Upper lobe of left lung (tissue), 6 donors: ENCODE results near the gene SEMA6A. TPM values are rescaled to one million over a fixed set of nuclear protein-coding genes. Genes with fewer than 3 reads are reported as not detected.

ENCODE experiments used
- ATAC-seq, 2 donors: fragments of 200-7000 bp; cut with Tn5 transposase; one replicate each; pipeline ENCODE4 v1.9.1; 2022; ENCODE audit warnings: mild to moderate bottlenecking in 2 of 2, moderate library complexity in 2 of 2; ENCODE audit not compliant: low FRiP score in 2 of 2
- DNase-seq, 2 donors: peaks; one replicate each; pipeline ENCODE4 v3.0.0-alpha.2; 2019 to 2020
- H3K27ac ChIP-seq, 4 donors: fragments of 200-600 bp; sonication (generic); one replicate each; pipeline ENCODE4 v1.5.1; 2016 to 2019
- H3K27me3 ChIP-seq, 4 donors: fragments of 200-600 bp; sonication (generic); one replicate each; pipeline ENCODE4 v1.5.1; 2017 to 2019
- H3K36me3 ChIP-seq, 4 donors: fragments of 200-600 bp; sonication (generic); one replicate each; pipeline ENCODE4 v1.5.1; 2016 to 2019
- H3K4me1 ChIP-seq, 4 donors: fragments of 200-600 bp; sonication (generic); one replicate each; pipeline ENCODE4 v1.5.1; 2018 to 2019
- H3K4me3 ChIP-seq, 4 donors: fragments of 200-600 bp; sonication (generic); one replicate each; pipeline ENCODE4 v1.5.1; 2017 to 2019; ENCODE audit warnings: mild to moderate bottlenecking in 2 of 4, moderate library complexity in 1 of 4
- H3K9me3 ChIP-seq, 4 donors: fragments of 200-600 bp; sonication (generic); one replicate each; pipeline ENCODE4 v1.5.1; 2018 to 2019
- EP300 ChIP-seq, 4 donors: sonication (generic); formaldehyde crosslinking; IDR thresholded peaks; one replicate each; pipeline ENCODE4 v1.5.1; 2017; ENCODE audit warnings: antibody characterized with exemption in 4 of 4, control low read depth in 2 of 4
- POLR2A ChIP-seq, 4 donors: fragments of 450-650 bp; IDR thresholded peaks; one replicate each; pipeline ENCODE4 v1.5.1; 2016 to 2017; ENCODE audit warnings: antibody characterized with exemption in 4 of 4, mild to moderate bottlenecking in 2 of 4
- POLR2AphosphoS5 ChIP-seq, 2 donors: sonication (generic); formaldehyde crosslinking; IDR thresholded peaks; one replicate each; pipeline ENCODE4 v1.5.1; 2017; ENCODE audit warnings: antibody characterized with exemption in 2 of 2
- WGBS, 2 donors: methylation state at CpG; one replicate each; pipeline ENCODE4 v1.1.5; 2017 to 2018; 5-methylcytosine and 5-hydroxymethylcytosine counted together
- total RNA-seq, 6 donors: library from RNA; depleted of rRNA in 4 of 6; stranded (reverse); fragments of >200 nt in 4 of 6; gene quantifications; one replicate each; pipeline versions ENCODE4 v1.1.0 to v1.2.1, GENCODE V29; 2016 to 2021
- TF ChIP-seq, protein P1 (sequence below), 6 experiments: fragments of 450-650 bp in 4 of 6; fragments of 200-600 bp in 2 of 6; sonication (generic) in 2 of 6; IDR thresholded peaks; one replicate each; pipeline ENCODE4 v1.5.1; 2016 to 2019; ENCODE audit warnings: antibody characterized with exemption in 6 of 6
- donor health status: DM: no; HTN: no; CAD: no; lungs with moderate emphysema.
- donor health status: DM: no; HTN: yes; CAD: no; lungs with severe emphysema.

The SEMA6A gene
- total RNA-seq, 6 donors from 2014 or later: 17.1 to 66.5 (median 26.9) TPM

DNA sequence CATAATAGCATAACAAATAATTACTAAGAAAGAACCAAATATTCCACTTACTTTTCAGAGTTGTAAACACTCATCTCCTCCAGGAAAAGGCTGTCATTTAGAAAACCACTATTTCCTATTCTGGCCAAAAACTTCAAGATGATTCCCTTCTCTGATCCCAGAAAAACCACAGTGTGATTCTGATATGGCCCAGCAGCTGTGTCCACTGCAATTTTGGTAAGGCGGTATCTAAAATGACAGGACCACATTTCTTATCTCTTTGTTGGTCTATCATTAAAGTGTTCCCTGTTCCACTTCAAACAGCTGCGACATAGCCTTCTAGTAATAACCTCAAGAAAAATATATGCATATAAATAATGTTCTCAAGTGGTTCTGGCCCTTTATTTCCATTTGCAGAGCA is 96.1 kb downstream of the SEMA6A start:
- H3K36me3 ChIP-seq: peaks cover 0 to 44% (median 10%) of the 10 kb centered on the region in 4 donors
- H3K27ac ChIP-seq: peak overlapping the region in 1 of 4 donors; percentile 8
- no peak for DNase-seq

GRCh38 chr5:116476897-116477537 is 97.6 kb downstream of the SEMA6A start:
- ATAC-seq: no peak
- no peak for TF ChIP-seq POLR2AphosphoS5 (IDR thresholded peaks at IDR 0.05)
- WGBS, 2 donors: 86 to 87% methylated on average over 4 of the region's 4 CpGs

More for the DNA sequence above, 96.1 kb downstream of the SEMA6A start:
- WGBS, 2 donors: 41 to 52% methylated on average over 2 of the region's 2 CpGs
- Histone ChIP-seq H3K9me3 (peaks cover 0 to 13% (median 9%) of the 10 kb centered on the region in 4 donors), H3K4me1 (peaks cover 0 to 11% (median 0%) of the 10 kb centered on the region in 4 donors), H3K4me3 (no peak overlapping the region), H3K27me3 (no peaks in the 10 kb centered on the region)
- TF ChIP-seq POLR2A (IDR thresholded peaks at IDR 0.05): no peak
- no peak for TF ChIP-seq EP300 (IDR thresholded peaks at IDR 0.05)
- TF ChIP-seq, protein P1, sequence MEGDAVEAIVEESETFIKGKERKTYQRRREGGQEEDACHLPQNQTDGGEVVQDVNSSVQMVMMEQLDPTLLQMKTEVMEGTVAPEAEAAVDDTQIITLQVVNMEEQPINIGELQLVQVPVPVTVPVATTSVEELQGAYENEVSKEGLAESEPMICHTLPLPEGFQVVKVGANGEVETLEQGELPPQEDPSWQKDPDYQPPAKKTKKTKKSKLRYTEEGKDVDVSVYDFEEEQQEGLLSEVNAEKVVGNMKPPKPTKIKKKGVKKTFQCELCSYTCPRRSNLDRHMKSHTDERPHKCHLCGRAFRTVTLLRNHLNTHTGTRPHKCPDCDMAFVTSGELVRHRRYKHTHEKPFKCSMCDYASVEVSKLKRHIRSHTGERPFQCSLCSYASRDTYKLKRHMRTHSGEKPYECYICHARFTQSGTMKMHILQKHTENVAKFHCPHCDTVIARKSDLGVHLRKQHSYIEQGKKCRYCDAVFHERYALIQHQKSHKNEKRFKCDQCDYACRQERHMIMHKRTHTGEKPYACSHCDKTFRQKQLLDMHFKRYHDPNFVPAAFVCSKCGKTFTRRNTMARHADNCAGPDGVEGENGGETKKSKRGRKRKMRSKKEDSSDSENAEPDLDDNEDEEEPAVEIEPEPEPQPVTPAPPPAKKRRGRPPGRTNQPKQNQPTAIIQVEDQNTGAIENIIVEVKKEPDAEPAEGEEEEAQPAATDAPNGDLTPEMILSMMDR (IDR thresholded peaks at IDR 0.05): no peak
- TF ChIP-seq POLR2AphosphoS5 (IDR thresholded peaks at IDR 0.05): no peak
- ATAC-seq: no peak

DNA sequence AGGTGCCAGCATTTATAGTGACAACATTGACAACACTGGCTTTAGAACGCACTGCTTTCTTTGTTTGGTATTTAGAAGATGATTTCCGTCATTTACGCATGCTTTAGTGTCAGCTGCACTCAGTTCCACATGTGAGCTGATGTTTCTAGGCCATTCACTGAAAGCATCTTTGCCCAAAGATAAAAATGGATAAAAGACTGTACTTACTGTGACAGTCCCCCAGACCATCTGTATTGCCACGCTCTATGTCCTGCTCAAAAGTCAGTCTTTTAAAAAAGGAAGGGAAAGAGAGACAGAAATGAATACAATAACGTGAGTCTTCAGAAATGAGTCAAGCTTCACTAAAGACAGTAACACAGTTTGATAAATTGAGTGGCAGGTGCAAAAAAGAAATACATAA is 99.3 kb downstream of the SEMA6A start:
- H3K9me3 ChIP-seq: peaks cover 0 to 13% (median 9%) of the 10 kb centered on the region in 4 donors
- DNase-seq: no peak
- H3K36me3 ChIP-seq: peaks cover 0 to 37% (median 10%) of the 10 kb centered on the region in 4 donors
- no peak for TF ChIP-seq POLR2AphosphoS5 (IDR thresholded peaks at IDR 0.05)
- TF ChIP-seq POLR2A (IDR thresholded peaks at IDR 0.05): no peak
- TF ChIP-seq, protein P1 (IDR thresholded peaks at IDR 0.05): no peak
- no peak for TF ChIP-seq EP300 (IDR thresholded peaks at IDR 0.05)
- no peak overlapping the region for H3K4me3 ChIP-seq
- H3K4me1 ChIP-seq: peaks cover 0 to 11% (median 1%) of the 10 kb centered on the region in 4 donors
- ATAC-seq: no peak
- H3K27ac ChIP-seq: no peak overlapping the region
- WGBS, 2 donors: 78 to 87% methylated on average over 5 of the region's 5 CpGs
- H3K27me3 ChIP-seq: no peaks in the 10 kb centered on the region

More at GRCh38 chr5:116476897-116477537, 97.6 kb downstream of the SEMA6A start:
- H3K27me3 ChIP-seq: no peaks in the 10 kb centered on the region
- H3K9me3 ChIP-seq: peaks cover 0 to 13% (median 9%) of the 10 kb centered on the region in 4 donors
- no peak overlapping the region for H3K4me3 ChIP-seq
- no peak for DNase-seq
- H3K27ac ChIP-seq: no peak overlapping the region
- peaks cover 0 to 11% (median 1%) of the 10 kb centered on the region in 4 donors for H3K4me1 ChIP-seq
- peaks cover 0 to 37% (median 10%) of the 10 kb centered on the region in 4 donors for H3K36me3 ChIP-seq

DNA sequence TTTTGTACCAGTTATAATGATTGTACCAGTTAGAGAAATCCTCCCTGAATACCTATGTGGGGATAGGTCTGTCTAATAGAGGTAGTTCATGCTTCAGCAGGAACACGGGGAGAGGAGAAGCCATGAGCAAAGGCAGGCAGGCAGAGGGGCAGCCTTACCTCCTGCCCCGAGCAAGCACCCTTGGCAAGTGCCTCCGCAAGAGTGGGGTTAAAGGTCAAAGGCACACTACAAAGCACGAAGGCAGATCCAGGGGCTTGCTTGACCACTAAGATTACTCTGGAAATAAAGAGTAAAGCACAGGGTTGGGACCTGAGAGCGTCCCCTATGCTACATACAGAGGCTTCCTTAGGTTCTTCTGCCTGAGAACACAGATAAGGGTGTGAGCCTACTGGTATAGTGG is 100.9 kb downstream of the SEMA6A start:
- peaks cover 0 to 24% (median 10%) of the 10 kb centered on the region in 4 donors for H3K36me3 ChIP-seq

GRCh38 chr5:116472274-116472673 is 102.3 kb downstream of the SEMA6A start:
- Histone ChIP-seq H3K27ac (peak overlapping the region; percentile 24 to 85 (median 38)), H3K36me3 (peaks cover 0 to 19% (median 9%) of the 10 kb centered on the region in 4 donors), H3K4me3 (no peak overlapping the region), H3K4me1 (peaks cover 0 to 3% (median 0%) of the 10 kb centered on the region in 4 donors), H3K27me3 (no peaks in the 10 kb centered on the region), H3K9me3 (peaks cover 0 to 13% (median 10%) of the 10 kb centered on the region in 4 donors)
- ATAC-seq (no peak), DNase-seq (no peak)
- WGBS, 2 donors: 74 to 77% methylated on average over 3 of the region's 3 CpGs
- TF ChIP-seq, protein P1 (IDR thresholded peaks at IDR 0.05): no peak
- TF ChIP-seq POLR2AphosphoS5 (IDR thresholded peaks at IDR 0.05) (no peak), EP300 (IDR thresholded peaks at IDR 0.05) (no peak), POLR2A (IDR thresholded peaks at IDR 0.05) (no peak)

More for the DNA sequence above, 100.9 kb downstream of the SEMA6A start:
- Histone ChIP-seq H3K4me3 (no peak overlapping the region), H3K27ac (peak overlapping the region in 2 of 4 donors; percentile 55 to 85), H3K9me3 (peaks cover 0 to 13% (median 10%) of the 10 kb centered on the region in 4 donors), H3K4me1 (peaks cover 0 to 4% (median 1%) of the 10 kb centered on the region in 4 donors), H3K27me3 (no peaks in the 10 kb centered on the region)
- no peak for ATAC-seq
- TF ChIP-seq EP300 (IDR thresholded peaks at IDR 0.05): no peak
- TF ChIP-seq POLR2A (IDR thresholded peaks at IDR 0.05): no peak
- TF ChIP-seq POLR2AphosphoS5 (IDR thresholded peaks at IDR 0.05): no peak
- TF ChIP-seq, protein P1 (IDR thresholded peaks at IDR 0.05): no peak
- 86 to 92% methylated on average over 5 of the region's 5 CpGs for WGBS, 2 donors
- no peak for DNase-seq
